Gastrocnemius medialis (tissue), 4 donors: Measurements from ENCODE around the gene PTPRM.

ENCODE experiments used
- CTCF ChIP-seq, 5 experiments: fragments of 450-650 bp in 3 of 5; fragments of 200-600 bp in 2 of 5; sonication (generic) in 2 of 5; IDR thresholded peaks in 4 of 5; conservative IDR thresholded peaks in 1 of 5; 1 replicate in 4 of 5; 2 replicates in 1 of 5; pipeline ENCODE4 v1.5.1; 2016 to 2019; ENCODE audit warnings: antibody characterized with exemption in 5 of 5, mild to moderate bottlenecking in 3 of 5, moderate library complexity in 3 of 5
- POLR2A ChIP-seq, 2 donors: fragments of 450-650 bp; IDR thresholded peaks; one replicate each; pipeline ENCODE4 v1.6.1; 2017; ENCODE audit warnings: antibody characterized with exemption in 2 of 2, mild to moderate bottlenecking in 2 of 2, moderate library complexity in 2 of 2

- TF ChIP-seq CTCF (IDR thresholded peaks at IDR 0.05 in 4 of 5, conservative IDR thresholded peaks at IDR 0.05 in 1 of 5) (no peak), POLR2A (IDR thresholded peaks at IDR 0.05) (no peak)
These were observed 474.5 kb downstream of the PTPRM start for GRCh38 chr18:8041526-8042111.
